SH-SY5Y (cell line): ENCODE measurements around the gene EXOSC7.

Experiments
- GATA2 ChIP-seq: IDR thresholded peaks from 2 replicates; pipeline ENCODE4 v1.6.1; 2011; ENCODE audit warnings: mild to moderate bottlenecking, low read depth, low read length
- GATA3 ChIP-seq: IDR thresholded peaks from 2 replicates; pipeline ENCODE4 v1.6.1; 2011; ENCODE audit warnings: low read depth, mild to moderate bottlenecking, low read length, moderate library complexity

The EXOSC7 gene

DNA sequence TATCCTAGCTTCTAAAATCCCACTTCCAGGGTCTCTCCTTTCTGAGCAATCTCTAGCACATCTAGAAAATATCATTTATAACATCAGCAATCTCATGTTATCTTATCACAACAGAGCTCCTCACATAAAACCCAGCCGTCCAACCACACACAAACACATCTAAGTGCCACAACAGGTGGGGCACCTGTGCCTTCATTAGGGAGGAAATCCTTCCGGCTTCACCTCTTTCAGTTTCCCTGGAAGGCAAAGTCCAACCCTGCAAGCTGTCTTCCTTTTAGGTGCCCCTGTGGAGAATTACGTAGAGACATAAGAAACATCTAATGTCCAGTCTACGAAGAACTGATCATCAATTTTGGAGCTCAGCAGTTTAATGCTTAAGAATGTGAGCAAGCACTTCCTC lies 1.6 kb upstream of the EXOSC7 start:
- TF ChIP-seq GATA3 (no peak), GATA2 (no peak)

DNA sequence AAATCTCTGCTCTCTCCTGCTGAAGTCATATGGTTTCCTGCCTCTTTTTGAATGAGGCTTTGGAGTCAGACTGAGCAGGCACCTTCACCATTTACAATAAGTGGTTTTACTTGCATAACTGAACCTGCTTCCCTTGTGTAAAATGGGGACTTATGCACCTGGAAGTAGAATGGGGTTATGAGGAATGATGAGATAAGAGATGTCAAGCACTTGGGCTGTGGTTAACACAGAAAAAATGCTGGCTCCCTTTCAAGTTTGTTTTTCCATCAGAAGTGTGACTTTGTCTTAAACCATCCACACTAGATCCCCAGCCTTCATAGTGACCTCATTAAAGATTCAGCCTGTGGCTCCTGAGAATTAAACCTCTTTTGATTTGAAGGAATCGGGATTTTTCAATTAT lies 5.2 kb downstream of the EXOSC7 start:
- no peak for TF ChIP-seq GATA2

DNA sequence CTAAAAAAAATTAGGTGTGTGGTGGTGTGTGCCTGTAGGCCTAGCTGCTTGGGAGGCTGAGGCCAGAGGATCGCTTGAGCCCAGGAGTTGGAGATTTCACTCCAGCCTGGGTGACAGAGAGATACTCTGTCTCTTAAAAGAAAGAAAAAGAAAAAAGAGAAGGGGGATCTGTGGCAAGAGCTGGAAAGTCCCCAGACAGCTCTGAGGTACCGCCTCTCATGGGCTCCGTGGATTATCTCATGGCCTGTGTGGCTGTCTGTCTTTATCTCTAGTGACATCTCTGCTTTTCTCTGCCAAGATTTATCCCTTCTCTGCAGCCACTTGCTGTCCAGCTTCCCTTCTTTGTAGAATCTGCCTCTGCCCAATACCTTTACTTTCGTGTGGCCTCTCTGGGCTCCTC lies 5.7 kb downstream of the EXOSC7 start:
- TF ChIP-seq GATA3 (no peak), GATA2 (peak; percentile 26; the same call in 1 of the 2 replicates)

DNA sequence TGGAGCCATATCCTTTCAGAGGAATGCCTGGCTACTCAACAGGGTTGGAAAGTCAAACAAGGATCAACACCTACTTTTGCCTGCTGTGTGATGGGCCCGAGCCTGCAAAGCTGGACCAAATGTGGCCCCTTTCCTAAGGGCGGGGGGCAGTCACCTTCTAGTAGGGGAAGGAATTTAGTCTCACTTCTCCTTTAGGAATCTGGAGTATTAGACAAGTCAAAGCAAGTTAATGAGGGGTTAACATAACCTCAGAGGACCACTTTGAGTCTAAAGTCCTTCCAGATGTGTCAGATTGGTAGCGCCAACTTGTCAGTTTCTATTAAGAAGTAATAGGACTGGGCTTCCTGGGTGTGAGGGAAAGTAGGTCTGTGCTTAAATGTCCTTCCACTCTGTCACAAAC lies 6.8 kb downstream of the EXOSC7 start:
- TF ChIP-seq GATA3 = no peak
- no peak for TF ChIP-seq GATA2

DNA sequence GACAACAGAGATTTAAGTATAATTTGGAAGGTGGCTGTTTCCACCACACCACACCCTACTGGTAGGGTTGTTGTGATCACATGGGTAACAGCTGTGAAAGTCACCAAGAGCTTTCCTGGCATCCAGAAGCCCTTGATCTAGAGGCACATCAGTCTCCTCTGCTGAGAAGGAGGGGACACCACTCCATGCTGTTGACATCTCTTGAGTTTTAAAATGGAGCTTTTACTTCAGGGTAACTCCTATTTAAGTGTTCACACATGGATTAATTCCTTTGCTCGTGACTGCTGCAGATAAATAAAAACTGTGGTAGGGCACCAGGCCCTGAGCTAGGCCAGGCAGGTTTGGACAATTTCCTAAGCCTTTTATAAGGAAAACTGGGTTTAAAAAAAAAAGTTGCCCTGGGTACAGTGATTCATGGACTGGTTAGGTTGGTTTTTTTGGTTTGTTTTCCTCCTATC lies 7.5 kb downstream of the EXOSC7 start:
- TF ChIP-seq GATA2 (no peak), GATA3 (no peak)

DNA sequence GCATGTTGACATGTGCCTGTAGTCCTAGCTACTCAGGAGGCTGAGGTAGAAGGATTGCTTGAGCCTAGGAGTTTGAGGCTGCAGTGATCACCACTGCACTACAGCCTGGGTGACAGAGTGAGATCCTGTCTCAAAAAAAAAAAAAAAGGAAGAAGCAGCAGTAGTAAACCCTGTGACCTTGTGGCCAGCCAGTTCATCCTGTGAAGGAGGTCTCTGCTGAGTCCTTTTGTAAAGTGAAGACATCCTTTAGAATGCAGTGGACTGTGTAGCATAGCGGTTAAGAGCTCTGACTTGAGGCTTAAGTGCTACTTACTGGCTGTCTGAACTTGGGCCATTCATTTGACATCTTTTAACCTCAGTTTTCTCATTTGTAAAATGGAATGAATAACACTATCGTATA lies 8.3 kb downstream of the EXOSC7 start:
- TF ChIP-seq GATA2 = no peak

DNA sequence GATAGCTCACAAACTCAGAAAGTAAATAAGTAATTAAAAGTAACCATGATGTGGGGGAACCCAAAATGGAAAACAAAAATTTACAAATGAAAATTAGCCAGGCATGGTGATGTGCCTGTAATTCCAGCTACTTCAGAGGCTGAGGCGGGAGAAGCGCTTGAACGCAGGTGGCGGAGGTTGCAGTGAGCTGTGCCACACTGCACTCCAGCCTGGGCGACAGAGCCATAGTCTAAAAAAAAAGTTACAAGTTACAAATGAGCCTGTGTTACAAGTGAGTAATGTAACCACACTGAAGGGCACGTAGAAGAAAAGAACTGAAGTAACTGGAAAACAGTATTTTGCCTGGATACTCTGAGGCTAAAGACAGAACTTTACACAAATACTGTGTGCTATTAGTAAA lies 11.3 kb downstream of the EXOSC7 start:
- TF ChIP-seq GATA2 (no peak), GATA3 (no peak)

DNA sequence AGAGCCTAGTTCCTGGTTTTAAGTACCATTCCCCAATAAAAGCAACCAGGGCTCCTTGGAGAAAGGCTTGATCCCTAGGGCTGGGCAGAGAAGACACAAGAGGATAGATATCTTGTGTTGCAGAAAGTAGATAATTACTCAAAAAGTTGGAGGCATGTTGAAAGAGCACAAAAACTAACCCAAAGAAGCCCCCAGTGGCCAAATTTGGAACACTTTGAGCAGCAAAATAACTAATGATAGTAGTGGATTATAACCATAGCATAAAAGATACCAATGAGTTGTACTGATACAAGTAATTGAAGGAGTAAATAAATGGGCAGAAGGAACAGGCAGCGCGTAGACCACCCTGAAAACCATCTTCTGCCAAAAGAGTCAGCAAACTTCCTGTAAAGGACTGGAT lies 12.0 kb downstream of the EXOSC7 start:
- TF ChIP-seq GATA2 = no peak
- TF ChIP-seq GATA3 = no peak

DNA sequence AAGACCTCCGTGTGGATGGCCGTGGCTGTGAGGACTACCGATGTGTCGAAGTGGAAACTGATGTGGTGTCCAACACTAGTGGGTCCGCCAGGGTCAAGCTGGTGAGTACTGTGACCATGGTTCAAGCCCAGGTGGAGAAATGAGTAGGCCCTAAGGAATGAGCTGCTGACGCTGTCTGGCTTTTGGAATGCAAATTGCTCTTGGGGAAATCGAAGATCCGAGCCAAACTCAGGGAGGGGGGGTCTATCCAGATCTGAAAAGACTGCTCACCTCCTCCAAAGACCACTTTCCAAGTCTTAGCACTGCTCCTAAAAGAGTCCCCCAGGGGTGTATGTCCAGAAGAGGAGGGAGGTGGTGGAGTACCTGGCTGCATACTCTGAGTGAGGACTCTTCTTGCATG lies 13.1 kb downstream of the EXOSC7 start:
- TF ChIP-seq GATA3 = no peak
- no peak for TF ChIP-seq GATA2

DNA sequence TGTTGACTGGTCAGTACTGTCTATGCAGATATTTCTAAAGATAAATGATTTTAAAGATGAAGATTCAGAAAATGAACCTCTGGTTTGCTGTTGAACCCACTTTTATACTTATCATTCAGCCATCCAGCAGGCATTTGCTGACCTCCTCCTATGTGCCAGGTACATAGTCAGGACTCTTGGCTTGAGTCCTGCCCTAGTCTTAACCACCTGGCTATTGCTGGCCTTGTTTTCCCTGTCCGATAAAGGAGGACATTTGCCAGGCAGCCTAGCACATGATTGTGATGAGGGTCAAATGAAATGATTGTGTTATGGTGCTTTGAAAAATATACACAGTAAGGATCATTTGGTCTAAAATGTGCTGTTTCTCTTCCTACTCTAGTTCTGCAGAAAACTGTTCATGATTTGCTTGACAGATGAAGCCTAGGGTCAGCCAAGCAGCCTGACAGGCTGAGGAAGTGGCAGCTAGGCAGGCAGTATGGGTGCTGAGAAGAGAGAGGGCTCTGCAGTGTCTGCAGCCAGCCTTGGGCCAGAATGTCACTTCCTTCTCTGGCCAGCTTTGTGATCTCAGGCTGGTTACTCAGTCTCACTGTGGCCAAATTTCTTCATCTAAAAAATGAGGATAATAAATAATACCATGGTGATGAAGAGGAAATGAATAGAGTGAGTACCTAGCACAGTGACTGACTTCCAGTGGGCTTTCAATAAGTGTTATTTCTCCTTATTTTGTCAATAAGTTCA lies 13.8 kb downstream of the EXOSC7 start:
- TF ChIP-seq GATA2 = no peak
- TF ChIP-seq GATA3 = no peak

DNA sequence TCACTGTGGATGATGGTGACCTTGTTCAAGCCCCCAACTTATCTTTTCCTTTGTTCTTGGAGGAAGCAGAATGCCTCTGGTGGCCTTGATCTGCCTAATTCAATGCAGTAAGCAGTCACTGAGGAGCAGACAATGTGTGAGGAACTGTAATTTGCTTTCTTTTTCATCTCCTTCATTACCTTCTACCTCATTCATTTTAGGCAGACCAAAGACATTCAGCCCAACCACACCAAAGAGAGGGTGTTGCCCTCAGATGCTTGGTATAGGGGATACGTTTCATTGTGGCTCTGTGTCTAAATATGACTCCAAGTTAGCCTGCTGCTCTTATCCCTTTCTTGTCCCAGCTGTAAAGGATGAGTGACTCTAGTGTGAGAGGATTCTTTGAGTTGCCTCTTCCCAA lies 15.3 kb downstream of the EXOSC7 start:
- TF ChIP-seq GATA3 (no peak), GATA2 (no peak)

DNA sequence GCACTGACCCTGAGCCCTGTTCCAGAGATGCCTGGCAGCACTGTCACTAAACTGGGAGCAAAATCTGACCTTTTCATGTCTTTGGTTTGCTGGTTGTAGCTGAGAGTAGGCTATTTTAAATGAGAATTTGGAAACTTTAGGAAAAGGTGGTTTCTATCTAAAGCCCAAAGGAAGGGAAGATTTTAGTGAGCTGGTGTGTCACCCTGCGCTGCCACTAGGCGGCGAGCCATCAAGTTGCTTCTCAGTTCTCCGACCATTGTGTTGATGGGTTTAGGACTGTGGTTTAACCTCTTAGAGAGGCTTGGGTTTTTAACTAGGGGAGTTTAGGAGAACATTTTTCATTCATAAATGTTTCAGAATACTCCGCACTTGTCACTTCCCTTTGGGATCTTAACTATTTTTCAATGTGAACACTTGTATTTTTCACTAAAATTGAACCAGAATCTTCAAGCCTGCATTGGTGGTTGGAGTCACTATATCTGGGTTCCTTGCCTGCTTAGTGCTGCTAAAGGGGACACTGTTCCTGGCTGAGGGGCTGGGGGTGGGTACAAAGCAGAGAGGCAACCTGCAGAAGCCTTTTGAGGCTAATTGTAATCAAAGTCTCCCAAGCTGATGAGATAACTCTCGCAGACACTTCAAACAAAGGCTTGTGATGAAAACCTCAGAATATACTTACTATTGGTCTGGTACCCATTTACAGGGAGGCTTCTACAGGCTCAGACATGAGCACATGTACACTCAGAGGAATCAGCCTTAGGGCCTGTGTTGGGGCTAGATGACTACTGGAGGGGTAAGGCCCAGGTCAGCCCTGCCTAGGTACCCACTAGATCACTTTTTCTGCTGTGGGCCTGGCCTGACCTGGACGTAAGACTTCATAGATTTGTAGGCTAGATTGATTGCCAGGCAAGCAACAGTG lies 16.8 kb downstream of the EXOSC7 start:
- no peak for TF ChIP-seq GATA3
- TF ChIP-seq GATA2 = no peak

DNA sequence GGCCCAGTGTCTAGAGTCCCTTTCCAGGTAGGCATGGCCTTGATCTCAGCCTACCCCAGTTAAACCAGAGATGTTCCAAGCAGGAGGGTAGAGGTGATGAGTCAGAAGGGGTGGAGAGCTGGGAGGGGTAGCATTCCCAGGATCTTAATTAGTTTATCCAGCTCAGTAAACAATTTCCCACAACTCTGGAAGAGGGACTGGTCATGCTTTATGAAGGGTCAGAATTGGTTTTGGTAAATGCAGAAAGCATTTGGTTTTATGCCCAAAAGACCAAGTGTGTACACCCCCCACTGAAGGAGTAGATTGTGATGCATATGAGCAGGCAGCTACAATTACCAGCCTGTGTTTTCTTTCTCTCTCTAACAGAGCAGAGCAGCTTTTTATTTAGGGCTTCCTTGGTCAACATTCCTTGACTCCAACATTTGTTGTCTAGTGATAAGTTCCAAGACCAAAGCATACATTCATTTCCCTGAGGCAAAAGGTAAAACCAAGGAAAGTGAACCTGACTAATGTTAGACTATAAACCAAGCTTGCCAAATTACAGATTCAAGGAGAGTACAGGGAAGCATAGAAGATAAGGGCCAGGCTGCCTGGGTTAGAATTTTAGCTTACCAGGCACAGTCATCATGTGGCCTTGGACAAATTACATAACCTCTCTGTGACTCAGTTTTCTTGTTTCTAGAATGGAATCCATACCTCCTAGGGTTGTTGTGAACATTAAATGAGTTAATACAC lies 17.6 kb downstream of the EXOSC7 start:
- TF ChIP-seq GATA3 (no peak), GATA2 (no peak)

DNA sequence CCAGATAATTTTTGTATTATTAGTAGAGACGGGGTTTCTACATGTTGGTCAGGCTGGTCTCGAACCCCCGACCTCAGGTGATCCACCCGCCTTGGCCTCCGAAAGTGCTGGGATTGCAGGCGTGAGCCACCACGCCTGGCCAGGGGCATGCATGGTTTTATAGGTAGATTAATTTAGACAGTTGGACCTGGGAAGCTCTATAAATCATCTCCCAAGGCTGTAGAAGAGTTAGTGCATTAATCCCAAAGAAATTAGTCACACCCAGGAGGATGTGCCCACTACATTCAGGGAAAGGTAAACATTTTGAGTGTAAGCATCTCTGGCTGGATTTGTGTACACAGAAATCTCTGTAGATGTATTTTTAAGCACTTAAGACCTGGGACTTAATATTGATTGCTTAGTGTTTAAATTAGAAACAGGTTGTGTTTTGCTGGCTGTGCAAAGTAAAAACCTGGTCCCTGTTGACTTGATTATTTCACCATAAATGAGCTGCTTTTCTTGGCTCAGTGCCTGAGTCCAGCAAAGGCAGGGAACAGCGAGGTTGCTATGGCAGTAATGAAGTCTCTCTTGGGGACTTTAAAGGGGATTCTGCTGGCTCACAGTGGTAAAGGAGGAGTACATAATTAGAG lies 19.2 kb downstream of the EXOSC7 start:
- TF ChIP-seq GATA2 = no peak
- TF ChIP-seq GATA3 = no peak
